ENCODE data around the gene IGLL1. TPM values are rescaled to one million over a fixed set of nuclear protein-coding genes. Genes with fewer than 3 reads are reported as not detected.
"Not testable (repeated sequence)": the region's sequence is repeated elsewhere in the genome, so short reads cannot be mapped to it uniquely, and the experiment has no call there.

The IGLL1 gene
- total RNA-seq, 1 donor from 2014 or later: not detected

- H3K27me3 Mint-ChIP-seq (ENCODE audit: low read depth): peaks cover 22% of the 10 kb centered on the region
- TF ChIP-seq CTCF (IDR thresholded peaks at IDR 0.05): no peak
These were observed 26.4 kb upstream of the IGLL1 start for GRCh38 chr22:23606204-23607131.

GRCh38 chr22:23604939-23605712 lies 25.0 kb upstream of the IGLL1 start:
- H3K36me3 Mint-ChIP-seq (ENCODE audit: low read depth): no peaks in the 10 kb centered on the region
- no peaks in the 10 kb centered on the region for H3K9me3 Mint-ChIP-seq (ENCODE audit: low read depth)
- no peak overlapping the region for H3K4me3 Mint-ChIP-seq (ENCODE audit: unreplicated experiment)
- no peak for DNase-seq (ENCODE audit: low spot score)
- H3K27me3 Mint-ChIP-seq (ENCODE audit: low read depth): peaks cover 19% of the 10 kb centered on the region
- no peak overlapping the region for H3K27ac Mint-ChIP-seq (ENCODE audit: unreplicated experiment)
- TF ChIP-seq CTCF (IDR thresholded peaks at IDR 0.05): no peak
- peaks cover 7% of the 10 kb centered on the region for H3K4me1 Mint-ChIP-seq (ENCODE audit: low read depth)

More at GRCh38 chr22:23606204-23607131, 26.4 kb upstream of the IGLL1 start:
- Mint-ChIP-seq H3K9me3 (ENCODE audit: low read depth) (no peaks in the 10 kb centered on the region), H3K4me3 (ENCODE audit: unreplicated experiment) (no peak overlapping the region), H3K36me3 (ENCODE audit: low read depth) (no peaks in the 10 kb centered on the region), H3K4me1 (ENCODE audit: low read depth) (peaks cover 1% of the 10 kb centered on the region), H3K27ac (ENCODE audit: unreplicated experiment) (no peak overlapping the region)
- DNase-seq (ENCODE audit: low spot score): no peak

- peaks cover 7% of the 10 kb centered on the region for H3K4me1 Mint-ChIP-seq (ENCODE audit: low read depth)
These were observed 23.2 kb upstream of the IGLL1 start for GRCh38 chr22:23603266-23603665.

GRCh38 chr22:23598805-23599518 lies 18.9 kb upstream of the IGLL1 start:
- Mint-ChIP-seq H3K27ac (ENCODE audit: unreplicated experiment) (no peak overlapping the region), H3K4me1 (ENCODE audit: low read depth) (peaks cover 7% of the 10 kb centered on the region), H3K4me3 (ENCODE audit: unreplicated experiment) (no peak overlapping the region), H3K27me3 (ENCODE audit: low read depth) (peaks cover 17% of the 10 kb centered on the region), H3K9me3 (ENCODE audit: low read depth) (no peaks in the 10 kb centered on the region), H3K36me3 (ENCODE audit: low read depth) (no peaks in the 10 kb centered on the region)
- TF ChIP-seq CTCF (IDR thresholded peaks at IDR 0.05): no peak
- DNase-seq (ENCODE audit: low spot score): no peak

More at GRCh38 chr22:23603266-23603665, 23.2 kb upstream of the IGLL1 start:
- Mint-ChIP-seq H3K9me3 (ENCODE audit: low read depth) (no peaks in the 10 kb centered on the region), H3K27ac (ENCODE audit: unreplicated experiment) (no peak overlapping the region), H3K36me3 (ENCODE audit: low read depth) (no peaks in the 10 kb centered on the region), H3K27me3 (ENCODE audit: low read depth) (peaks cover 16% of the 10 kb centered on the region), H3K4me3 (ENCODE audit: unreplicated experiment) (no peak overlapping the region)
- DNase-seq (ENCODE audit: low spot score): no peak
- no peak for TF ChIP-seq CTCF (IDR thresholded peaks at IDR 0.05)

GRCh38 chr22:23597576-23598268 lies 17.6 kb upstream of the IGLL1 start:
- peaks cover 11% of the 10 kb centered on the region for H3K27me3 Mint-ChIP-seq (ENCODE audit: low read depth)
- not testable (repeated sequence) for H3K4me1 Mint-ChIP-seq (ENCODE audit: low read depth); H3K27ac Mint-ChIP-seq (ENCODE audit: unreplicated experiment); H3K4me3 Mint-ChIP-seq (ENCODE audit: unreplicated experiment); H3K9me3 Mint-ChIP-seq (ENCODE audit: low read depth); DNase-seq (ENCODE audit: low spot score); H3K36me3 Mint-ChIP-seq (ENCODE audit: low read depth)

- H3K27ac Mint-ChIP-seq (ENCODE audit: unreplicated experiment); DNase-seq (ENCODE audit: low spot score); H3K9me3 Mint-ChIP-seq (ENCODE audit: low read depth); H3K4me3 Mint-ChIP-seq (ENCODE audit: unreplicated experiment); H3K4me1 Mint-ChIP-seq (ENCODE audit: low read depth); H3K36me3 Mint-ChIP-seq (ENCODE audit: low read depth): not testable (repeated sequence)
- H3K27me3 Mint-ChIP-seq (ENCODE audit: low read depth): peaks cover 14% of the 10 kb centered on the region
These were observed 15.8 kb upstream of the IGLL1 start for GRCh38 chr22:23595904-23596303.

All from chondrocyte (in vitro differentiated cells).